Colonic mucosa (tissue), 4 donors: ENCODE measurements around the gene FBN1. TPM values are rescaled to one million over a fixed set of nuclear protein-coding genes. Genes with fewer than 3 reads are reported as not detected.

ENCODE experiments used
- DNase-seq: peaks from one replicate; pipeline ENCODE4 v3.0.0-alpha.2; 2020
- H3K27ac ChIP-seq: fragments of 200-600 bp; one replicate; pipeline ENCODE4 v1.8.0; 2021
- H3K27me3 ChIP-seq: fragments of 200-600 bp; one replicate; pipeline ENCODE4 v1.8.0; 2021
- H3K36me3 ChIP-seq: fragments of 200-600 bp; one replicate; pipeline ENCODE4 v1.8.0; 2021
- H3K4me1 ChIP-seq: fragments of 200-600 bp; one replicate; pipeline ENCODE4 v1.8.0; 2021; ENCODE audit warnings: mild to moderate bottlenecking
- H3K4me3 ChIP-seq: fragments of 200-600 bp; one replicate; pipeline ENCODE4 v1.8.0; 2021
- H3K9ac ChIP-seq, 2 donors: one replicate each; pipeline ENCODE4 v1.7.0; 2013; ENCODE audit warnings: control low read depth in 2 of 2, low read depth in 2 of 2, low read length in 2 of 2
- H3K9me3 ChIP-seq: fragments of 200-600 bp; one replicate; pipeline ENCODE4 v1.8.0; 2021
- intact Hi-C: fragments of 100-400 bp; cut with DNase I; formaldehyde crosslinking; loops from one replicate; pipeline ENCODE4 v1.14.1; 2022
- total RNA-seq, 2 donors: library from RNA; stranded (reverse); fragmentation: NEBNext Ultra II Directional in 1 of 2; extraction: Animal tissue kit (Norgen Biotek cat#: 25700) in 1 of 2; gene quantifications; one replicate each; pipeline ENCODE4 v1.2.1, GENCODE V29; 2021
- TF ChIP-seq, protein P1 (sequence below): fragments of 200-600 bp; IDR thresholded peaks from one replicate; pipeline ENCODE4 v1.8.0; 2022; ENCODE audit warnings: antibody characterized with exemption, mild to moderate bottlenecking
- donor health status: healthy.
- donor health status: DM: no; HTN: no; CAD: no.
- donor health status: DM: no; HTN: no; CAD: no.

The FBN1 gene
- total RNA-seq, 2 donors from 2014 or later, result 6.6 to 19.5 TPM

DNA sequence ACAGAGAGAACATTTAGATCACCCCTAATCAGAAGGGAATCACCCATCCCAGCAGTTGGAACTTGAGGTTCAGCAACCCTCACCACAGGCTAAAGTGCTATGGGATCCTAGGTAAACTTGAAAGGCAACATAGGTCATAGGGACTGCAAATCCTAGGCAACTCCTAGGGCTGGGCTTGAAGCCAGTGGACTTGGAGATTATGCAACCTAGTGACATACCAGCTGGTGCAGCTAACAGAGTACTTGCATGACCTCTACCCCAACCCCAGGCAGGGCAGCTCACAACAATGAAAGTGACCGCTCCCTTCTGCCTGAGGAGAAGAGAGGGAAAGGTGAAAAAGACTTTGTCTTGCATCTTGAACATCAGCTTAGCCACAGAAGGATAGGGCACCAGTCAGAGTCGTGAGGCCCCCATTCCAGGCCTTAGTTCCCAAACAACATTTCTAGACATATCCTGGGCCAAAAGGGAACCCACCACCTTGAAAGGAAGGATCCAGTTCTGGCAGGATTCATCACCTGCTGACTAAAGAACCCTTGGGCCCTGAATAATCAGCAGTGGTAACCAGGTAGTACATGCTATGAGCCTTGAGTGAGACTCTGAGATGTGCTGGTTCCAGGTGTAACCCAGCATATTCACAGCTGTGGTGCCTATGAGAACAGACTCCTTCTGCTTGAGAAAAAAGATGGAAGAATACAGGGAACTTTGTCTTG is 37.6 kb upstream of the FBN1 start:
- Histone ChIP-seq H3K9me3 (no peaks in the 10 kb centered on the region), H3K4me3 (no peak overlapping the region), H3K4me1 (no peaks in the 10 kb centered on the region), H3K9ac (no peak overlapping the region), H3K36me3 (no peaks in the 10 kb centered on the region), H3K27ac (no peak overlapping the region), H3K27me3 (no peaks in the 10 kb centered on the region)
- intact Hi-C loops, result no loop called here
- TF ChIP-seq, protein P1, sequence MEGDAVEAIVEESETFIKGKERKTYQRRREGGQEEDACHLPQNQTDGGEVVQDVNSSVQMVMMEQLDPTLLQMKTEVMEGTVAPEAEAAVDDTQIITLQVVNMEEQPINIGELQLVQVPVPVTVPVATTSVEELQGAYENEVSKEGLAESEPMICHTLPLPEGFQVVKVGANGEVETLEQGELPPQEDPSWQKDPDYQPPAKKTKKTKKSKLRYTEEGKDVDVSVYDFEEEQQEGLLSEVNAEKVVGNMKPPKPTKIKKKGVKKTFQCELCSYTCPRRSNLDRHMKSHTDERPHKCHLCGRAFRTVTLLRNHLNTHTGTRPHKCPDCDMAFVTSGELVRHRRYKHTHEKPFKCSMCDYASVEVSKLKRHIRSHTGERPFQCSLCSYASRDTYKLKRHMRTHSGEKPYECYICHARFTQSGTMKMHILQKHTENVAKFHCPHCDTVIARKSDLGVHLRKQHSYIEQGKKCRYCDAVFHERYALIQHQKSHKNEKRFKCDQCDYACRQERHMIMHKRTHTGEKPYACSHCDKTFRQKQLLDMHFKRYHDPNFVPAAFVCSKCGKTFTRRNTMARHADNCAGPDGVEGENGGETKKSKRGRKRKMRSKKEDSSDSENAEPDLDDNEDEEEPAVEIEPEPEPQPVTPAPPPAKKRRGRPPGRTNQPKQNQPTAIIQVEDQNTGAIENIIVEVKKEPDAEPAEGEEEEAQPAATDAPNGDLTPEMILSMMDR, result no peak
- DNase-seq, result peak; percentile 29

- Histone ChIP-seq H3K4me1 (no peaks in the 10 kb centered on the region), H3K36me3 (no peaks in the 10 kb centered on the region), H3K9ac (no peak overlapping the region), H3K4me3 (no peak overlapping the region), H3K27me3 (no peaks in the 10 kb centered on the region), H3K27ac (no peak overlapping the region), H3K9me3 (no peaks in the 10 kb centered on the region)
- no peak for DNase-seq
- intact Hi-C loops, result no loop called here
- TF ChIP-seq, protein P1, result no peak
Measured at GRCh38 chr15:48681353-48681752, 35.8 kb upstream of the FBN1 start.

GRCh38 chr15:48680841-48681240 is 35.3 kb upstream of the FBN1 start:
- TF ChIP-seq, protein P1, result no peak
- no peak overlapping the region for H3K9ac ChIP-seq
- no peaks in the 10 kb centered on the region for H3K9me3 ChIP-seq
- no peaks in the 10 kb centered on the region for H3K27me3 ChIP-seq
- no peak for DNase-seq
- H3K36me3 ChIP-seq, result no peaks in the 10 kb centered on the region
- intact Hi-C loops, result no loop called here
- H3K27ac ChIP-seq, result no peak overlapping the region
- H3K4me1 ChIP-seq, result no peaks in the 10 kb centered on the region
- no peak overlapping the region for H3K4me3 ChIP-seq

DNA sequence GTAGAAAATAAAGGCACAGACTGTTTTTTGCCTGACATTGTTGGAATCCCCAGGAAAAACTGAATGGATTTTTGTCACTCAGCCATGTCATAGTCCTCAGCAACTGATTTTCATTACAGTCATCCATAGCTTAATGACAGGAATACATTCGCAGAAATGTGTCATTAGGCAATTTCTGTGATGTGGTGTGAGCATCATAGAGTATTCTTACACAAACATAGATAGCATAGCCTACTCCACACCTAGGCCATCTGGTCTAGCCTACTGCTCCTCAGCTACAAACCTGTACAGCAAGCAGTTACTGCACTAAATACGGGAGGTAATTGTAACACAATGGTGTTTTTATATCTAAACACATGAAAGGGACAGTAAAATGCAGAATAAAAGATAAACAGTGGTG is 34.4 kb upstream of the FBN1 start:
- Histone ChIP-seq H3K4me3 (no peak overlapping the region), H3K36me3 (no peaks in the 10 kb centered on the region), H3K27ac (no peak overlapping the region), H3K9me3 (no peaks in the 10 kb centered on the region), H3K9ac (no peak overlapping the region), H3K27me3 (no peaks in the 10 kb centered on the region), H3K4me1 (no peaks in the 10 kb centered on the region)
- no peak for DNase-seq
- intact Hi-C loops, result no loop called here
- TF ChIP-seq, protein P1, result no peak

GRCh38 chr15:48678851-48679250 is 33.3 kb upstream of the FBN1 start:
- TF ChIP-seq, protein P1, result no peak
- H3K27me3 ChIP-seq, result no peaks in the 10 kb centered on the region
- H3K27ac ChIP-seq, result no peak overlapping the region
- H3K4me3 ChIP-seq, result no peak overlapping the region
- H3K36me3 ChIP-seq, result no peaks in the 10 kb centered on the region
- intact Hi-C loops, result no loop called here
- no peaks in the 10 kb centered on the region for H3K9me3 ChIP-seq
- no peaks in the 10 kb centered on the region for H3K4me1 ChIP-seq
- H3K9ac ChIP-seq, result no peak overlapping the region
- no peak for DNase-seq
